Neuron (in vitro differentiated cells): ENCODE data around the gene LRTM2.

Experiments used
- H2AFZ ChIP-seq: one replicate; pipeline ENCODE4 v1.6.1; 2013; ENCODE audit warnings: low read depth, mild to moderate bottlenecking, inconsistent platforms, low read length, moderate library complexity
- H3K27me3 ChIP-seq: one replicate; pipeline ENCODE4 v1.6.1; 2013; ENCODE audit warnings: low read length; ENCODE audit not compliant: insufficient read depth
- H3K36me3 ChIP-seq: one replicate; pipeline ENCODE4 v1.6.1; 2013; ENCODE audit warnings: low read length; ENCODE audit not compliant: insufficient read depth
- H3K4me1 ChIP-seq: one replicate; pipeline ENCODE4 v1.6.1; 2013; ENCODE audit warnings: low read length; ENCODE audit not compliant: insufficient read depth
- H3K4me3 ChIP-seq: 2 replicates; pipeline ENCODE4 v1.5.1; 2013; ENCODE audit warnings: mild to moderate bottlenecking, low read length, moderate library complexity
- H3K9me3 ChIP-seq: one replicate; pipeline ENCODE4 v1.6.1; 2013; ENCODE audit warnings: low read length

The LRTM2 gene

GRCh38 chr12:1820896-1821291 is 529 bp downstream of the LRTM2 start:
- Histone ChIP-seq H3K9me3 (peaks cover 2% of the 10 kb centered on the region), H3K27me3 (peaks cover 67% of the 10 kb centered on the region), H3K4me1 (no peaks in the 10 kb centered on the region), H2AFZ (no peak overlapping the region), H3K36me3 (no peaks in the 10 kb centered on the region), H3K4me3 (no peak overlapping the region)

GRCh38 chr12:1821805-1822204 is 1.4 kb downstream of the LRTM2 start:
- Histone ChIP-seq H3K9me3 (no peaks in the 10 kb centered on the region), H3K27me3 (peaks cover 69% of the 10 kb centered on the region), H3K4me1 (no peaks in the 10 kb centered on the region), H3K4me3 (no peak overlapping the region), H3K36me3 (no peaks in the 10 kb centered on the region), H2AFZ (no peak overlapping the region)

- no peaks in the 10 kb centered on the region for H3K9me3 ChIP-seq
- H3K27me3 ChIP-seq = peaks cover 69% of the 10 kb centered on the region
- H3K4me1 ChIP-seq = no peaks in the 10 kb centered on the region
- no peak overlapping the region for H3K4me3 ChIP-seq
- H3K36me3 ChIP-seq = no peaks in the 10 kb centered on the region
- no peak overlapping the region for H2AFZ ChIP-seq
These were observed 2.3 kb downstream of the LRTM2 start for GRCh38 chr12:1822699-1823098.

- Histone ChIP-seq H3K27me3 (peaks cover 69% of the 10 kb centered on the region), H2AFZ (no peak overlapping the region), H3K36me3 (no peaks in the 10 kb centered on the region), H3K9me3 (no peaks in the 10 kb centered on the region), H3K4me1 (no peaks in the 10 kb centered on the region), H3K4me3 (no peak overlapping the region)
These were observed 2.9 kb downstream of the LRTM2 start for GRCh38 chr12:1823237-1823636.

GRCh38 chr12:1825382-1826102 is 5.2 kb downstream of the LRTM2 start:
- Histone ChIP-seq H2AFZ (no peak overlapping the region), H3K9me3 (no peaks in the 10 kb centered on the region), H3K27me3 (peaks cover 73% of the 10 kb centered on the region), H3K4me1 (no peaks in the 10 kb centered on the region), H3K36me3 (no peaks in the 10 kb centered on the region), H3K4me3 (no peak overlapping the region)

GRCh38 chr12:1826401-1826800 is 6.0 kb downstream of the LRTM2 start:
- Histone ChIP-seq H3K27me3 (peaks cover 73% of the 10 kb centered on the region), H2AFZ (no peak overlapping the region), H3K4me3 (no peak overlapping the region)

GRCh38 chr12:1826867-1827705 is 6.7 kb downstream of the LRTM2 start:
- no peaks in the 10 kb centered on the region for H3K36me3 ChIP-seq
- no peaks in the 10 kb centered on the region for H3K4me1 ChIP-seq
- H3K27me3 ChIP-seq = peaks cover 72% of the 10 kb centered on the region
- no peak overlapping the region for H3K4me3 ChIP-seq
- H2AFZ ChIP-seq = no peak overlapping the region
- no peaks in the 10 kb centered on the region for H3K9me3 ChIP-seq

More at GRCh38 chr12:1826401-1826800, 6.0 kb downstream of the LRTM2 start:
- no peaks in the 10 kb centered on the region for H3K36me3 ChIP-seq
- H3K9me3 ChIP-seq = no peaks in the 10 kb centered on the region
- no peaks in the 10 kb centered on the region for H3K4me1 ChIP-seq

GRCh38 chr12:1827826-1828805 is 7.8 kb downstream of the LRTM2 start:
- Histone ChIP-seq H3K27me3 (peaks cover 72% of the 10 kb centered on the region), H3K4me3 (no peak overlapping the region), H3K36me3 (no peaks in the 10 kb centered on the region), H2AFZ (no peak overlapping the region), H3K4me1 (no peaks in the 10 kb centered on the region), H3K9me3 (no peaks in the 10 kb centered on the region)

GRCh38 chr12:1828856-1829255 is 8.5 kb downstream of the LRTM2 start:
- Histone ChIP-seq H3K4me1 (no peaks in the 10 kb centered on the region), H3K4me3 (no peak overlapping the region), H3K9me3 (no peaks in the 10 kb centered on the region), H3K36me3 (no peaks in the 10 kb centered on the region), H2AFZ (no peak overlapping the region), H3K27me3 (peaks cover 73% of the 10 kb centered on the region)

GRCh38 chr12:1829306-1829900 is 9.0 kb downstream of the LRTM2 start:
- no peak overlapping the region for H2AFZ ChIP-seq
- H3K4me3 ChIP-seq = no peak overlapping the region
- H3K4me1 ChIP-seq = no peaks in the 10 kb centered on the region
- no peaks in the 10 kb centered on the region for H3K9me3 ChIP-seq
- peaks cover 75% of the 10 kb centered on the region for H3K27me3 ChIP-seq
- H3K36me3 ChIP-seq = no peaks in the 10 kb centered on the region

- Histone ChIP-seq H3K36me3 (no peaks in the 10 kb centered on the region), H3K4me1 (no peaks in the 10 kb centered on the region), H2AFZ (no peak overlapping the region), H3K27me3 (peaks cover 74% of the 10 kb centered on the region), H3K4me3 (no peak overlapping the region), H3K9me3 (no peaks in the 10 kb centered on the region)
These were observed 10.1 kb downstream of the LRTM2 start for GRCh38 chr12:1830401-1830845.
